ENCODE measurements around the gene PPIA.

PPIA gene

DNA sequence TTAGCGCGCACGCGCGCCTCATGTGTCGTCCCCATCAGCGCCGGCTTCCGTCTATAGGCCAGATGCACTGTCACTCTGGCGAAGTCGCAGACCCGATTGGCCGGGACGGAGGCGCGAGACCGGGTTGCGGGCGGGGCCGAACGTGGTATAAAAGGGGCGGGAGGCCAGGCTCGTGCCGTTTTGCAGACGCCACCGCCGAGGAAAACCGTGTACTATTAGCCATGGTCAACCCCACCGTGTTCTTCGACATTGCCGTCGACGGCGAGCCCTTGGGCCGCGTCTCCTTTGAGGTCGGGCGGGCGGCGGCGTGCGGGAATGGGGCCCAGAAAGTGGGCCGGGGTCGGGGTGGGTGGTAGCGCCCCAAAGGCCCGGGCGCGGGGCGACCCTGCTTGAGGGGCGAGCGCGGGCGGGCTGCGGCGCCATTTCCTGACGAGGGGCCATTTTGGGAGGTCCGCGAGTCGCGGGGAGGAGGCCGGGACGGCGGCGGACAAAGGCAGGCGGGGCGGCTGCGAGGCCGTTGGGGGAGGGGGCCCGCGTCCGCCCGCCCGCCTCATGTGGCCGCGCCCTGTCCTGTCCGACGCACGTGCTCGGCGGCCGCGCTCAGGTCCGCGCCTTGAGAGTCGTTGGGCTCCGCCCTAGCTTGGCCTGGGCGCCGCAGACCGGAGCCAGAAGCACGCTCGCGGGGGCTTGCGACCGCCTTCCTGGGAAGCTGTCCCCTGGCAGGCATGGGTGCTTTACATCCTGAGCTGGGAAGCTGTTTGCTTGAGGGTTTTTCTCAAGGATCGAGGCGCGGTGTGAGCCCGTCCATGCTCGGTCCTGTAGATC is at the start of gene PPIA:
PPIA (plus strand) TSS at position 178 of the 825 bp plus-strand sequence; CDS start at position 222, 44 bp downstream.
- peak within 1 kb of the TSS; percentile 95 for H3K4me3 ChIP-seq (ENCODE audit: low read depth, low read length)
- no peak for TF ChIP-seq CTCF (IDR thresholded peaks at IDR 0.05; ENCODE audit: low read depth, low read length)

DNA sequence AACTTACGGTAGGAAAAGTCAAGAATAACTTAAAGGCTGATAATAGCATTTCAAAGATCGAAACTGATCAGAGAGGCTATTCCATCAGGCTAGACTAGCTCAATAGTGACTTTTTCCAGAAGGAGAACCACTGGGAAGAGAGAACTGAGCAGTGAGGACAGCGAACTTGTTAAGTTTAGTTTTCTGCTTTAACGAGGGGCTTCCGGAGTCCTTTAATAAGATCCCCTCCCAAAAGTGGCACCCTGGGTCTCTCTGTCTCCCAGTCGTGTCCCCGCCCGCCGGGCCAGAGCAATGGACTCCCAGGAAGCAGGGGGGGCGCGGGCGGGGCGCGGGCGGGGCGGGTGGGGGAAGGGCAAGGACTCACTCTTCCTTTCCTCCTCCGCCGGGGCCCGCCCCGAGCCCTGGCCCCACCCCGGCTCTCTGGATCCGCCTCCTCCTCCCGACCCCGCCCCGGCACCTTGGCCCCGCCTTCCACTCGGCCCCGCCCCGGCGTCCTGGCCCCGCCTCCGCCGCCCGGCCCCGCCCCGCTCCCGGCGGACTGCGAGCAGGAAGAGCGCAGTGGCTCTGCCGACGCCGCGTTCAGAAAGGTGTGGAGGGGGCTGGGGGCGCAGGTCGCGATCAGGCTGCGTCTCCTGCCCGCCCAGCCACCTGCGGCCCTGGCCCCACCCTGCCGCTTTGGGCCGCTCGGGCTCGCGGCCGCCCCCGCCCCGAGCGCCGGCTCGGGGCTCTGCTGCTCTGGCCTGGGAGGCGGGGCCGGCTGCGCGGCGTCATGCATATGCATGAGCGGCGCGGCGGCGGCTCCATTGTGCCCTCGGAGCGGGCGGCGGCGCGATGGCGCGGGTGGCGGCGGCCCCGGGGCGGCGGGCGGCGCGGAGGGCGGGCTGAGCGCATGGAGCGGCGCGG is 48.2 kb upstream of the PPIA start, which contains the start of gene ZMIZ2:
ZMIZ2 (plus strand) TSS at position 803 of the 903 bp plus-strand sequence. CDS start 7,403 bp downstream, outside the sequence.
- H3K4me3 ChIP-seq (ENCODE audit: low read depth, low read length) = peak within 1 kb of the TSS; percentile 87
- no peak for TF ChIP-seq CTCF (IDR thresholded peaks at IDR 0.05; ENCODE audit: low read depth, low read length)

- H3K4me3 ChIP-seq (ENCODE audit: low read depth, low read length) = peak overlapping the region; percentile 87
- TF ChIP-seq CTCF (IDR thresholded peaks at IDR 0.05; ENCODE audit: low read depth, low read length) = no peak
Measured at GRCh38 chr7:44748948-44749731, 47.3 kb upstream of the PPIA start.

DNA sequence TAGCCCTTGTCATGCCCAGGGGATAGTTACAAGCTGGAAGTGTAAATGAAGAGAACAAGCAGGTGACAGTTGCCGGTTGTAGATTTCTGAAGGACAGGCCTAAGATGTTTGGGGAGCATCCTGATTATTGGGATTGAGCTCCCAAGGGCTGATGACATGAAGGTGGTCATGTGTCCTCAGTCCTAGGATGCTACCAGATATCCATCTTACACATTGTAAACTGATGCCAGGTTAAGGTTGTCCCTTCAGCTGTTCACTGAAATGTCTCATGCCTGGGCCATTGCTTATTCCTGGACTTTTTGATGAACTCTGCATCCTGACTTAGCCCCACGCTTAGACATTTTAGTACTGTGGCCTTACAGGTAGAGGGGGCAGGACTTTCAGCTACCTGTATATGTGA is 46.5 kb upstream of the PPIA start:
- no peak for TF ChIP-seq CTCF (IDR thresholded peaks at IDR 0.05; ENCODE audit: low read depth, low read length)
- H3K4me3 ChIP-seq (ENCODE audit: low read depth, low read length) = peak overlapping the region; percentile 87

GRCh38 chr7:44750424-44750823 is 46.1 kb upstream of the PPIA start:
- TF ChIP-seq CTCF (IDR thresholded peaks at IDR 0.05; ENCODE audit: low read depth, low read length) = no peak
- H3K4me3 ChIP-seq (ENCODE audit: low read depth, low read length) = no peak overlapping the region

DNA sequence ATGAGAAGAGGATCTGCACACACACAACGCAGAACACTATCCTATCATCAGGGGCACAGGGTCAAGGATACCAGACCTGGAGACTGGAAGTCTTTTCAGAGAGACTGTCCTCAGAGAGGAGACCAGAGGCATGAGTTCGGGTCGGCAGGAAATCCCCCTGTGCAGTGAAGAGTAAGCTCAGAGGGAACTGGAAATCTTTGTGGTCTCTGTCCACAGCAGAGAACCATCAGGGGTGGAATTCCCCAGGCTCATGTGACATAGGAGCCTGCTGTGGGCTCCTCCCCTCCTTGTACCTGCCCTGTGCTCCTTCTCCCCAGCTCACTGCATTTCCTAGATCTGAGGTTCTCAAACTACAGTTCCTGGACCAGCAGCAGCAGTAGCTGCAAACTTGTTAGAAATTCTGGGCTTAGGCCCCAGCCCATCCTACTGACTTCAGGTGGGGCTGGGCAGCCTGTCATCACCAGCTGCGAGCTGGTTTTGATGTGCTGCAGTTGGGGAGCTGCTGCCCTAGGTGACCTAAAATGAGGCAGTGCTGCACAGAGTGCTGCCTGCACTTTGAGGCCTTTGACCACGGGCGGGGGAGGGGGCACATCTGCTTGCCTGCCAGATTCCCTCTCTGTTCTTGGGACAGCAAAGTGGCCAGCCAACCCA is 45.4 kb upstream of the PPIA start:
- TF ChIP-seq CTCF (IDR thresholded peaks at IDR 0.05; ENCODE audit: low read depth, low read length) = no peak
- 0 out of 2 replicates have a peak overlapping the region, but pooled peaks have one; percentile 8 for H3K4me3 ChIP-seq (ENCODE audit: low read depth, low read length)

Data from WI38 (cell line).